HG02870 (cell line): ENCODE data around the gene POU2F1.
A peak's percentile ranks its signal among the peaks of the same experiment; 100 is the strongest.

Source experiments
- ATAC-seq: cut with Tn5 transposase; IDR thresholded peaks from one replicate; pipeline ENCODE4 v1.9.1; 2021; ENCODE audit warnings: mild to moderate bottlenecking, moderate library complexity; ENCODE audit not compliant: unreplicated experiment

Gene POU2F1

GRCh38 chr1:167360120-167360519 is 139.4 kb downstream of the POU2F1 start:
- no peak for ATAC-seq

- no peak for ATAC-seq
Observed at GRCh38 chr1:167362638-167363037, 142.0 kb downstream of the POU2F1 start.

- no peak for ATAC-seq
Observed at GRCh38 chr1:167364826-167365225, 144.1 kb downstream of the POU2F1 start.

GRCh38 chr1:167365360-167365759 is 144.7 kb downstream of the POU2F1 start:
- no peak for ATAC-seq

GRCh38 chr1:167367705-167368104 is 147.0 kb downstream of the POU2F1 start:
- no peak for ATAC-seq

- ATAC-seq, result no peak
Observed at GRCh38 chr1:167369175-167369574, 148.5 kb downstream of the POU2F1 start.

- ATAC-seq, result no peak
Observed at GRCh38 chr1:167369933-167370332, 149.2 kb downstream of the POU2F1 start.

- ATAC-seq, result no peak
Observed at GRCh38 chr1:167371030-167371429, 150.3 kb downstream of the POU2F1 start.

- no peak for ATAC-seq
Observed at GRCh38 chr1:167373398-167373797, 152.7 kb downstream of the POU2F1 start.

- ATAC-seq, result no peak
Observed at GRCh38 chr1:167373986-167374385, 153.3 kb downstream of the POU2F1 start.

GRCh38 chr1:167375949-167376348 is 155.3 kb downstream of the POU2F1 start:
- ATAC-seq, result no peak

GRCh38 chr1:167387251-167387910 is 166.7 kb downstream of the POU2F1 start:
- no peak for ATAC-seq

- ATAC-seq, result no peak
Observed at GRCh38 chr1:167388976-167389375, 168.3 kb downstream of the POU2F1 start.

GRCh38 chr1:167392200-167392696 is 171.6 kb downstream of the POU2F1 start:
- no peak for ATAC-seq

- ATAC-seq, result no peak
Observed at GRCh38 chr1:167400359-167400953, 179.8 kb downstream of the POU2F1 start.

GRCh38 chr1:167401260-167401873 is 180.7 kb downstream of the POU2F1 start:
- ATAC-seq, result peak; percentile 58

GRCh38 chr1:167404161-167404888 is 183.6 kb downstream of the POU2F1 start:
- no peak for ATAC-seq

- no peak for ATAC-seq
Observed at GRCh38 chr1:167404908-167405307, 184.2 kb downstream of the POU2F1 start.

GRCh38 chr1:167408355-167408754 is 187.7 kb downstream of the POU2F1 start:
- no peak for ATAC-seq

GRCh38 chr1:167409183-167409582 is 188.5 kb downstream of the POU2F1 start:
- ATAC-seq, result no peak

- ATAC-seq, result no peak
Observed at GRCh38 chr1:167412072-167412471, 191.4 kb downstream of the POU2F1 start.
